ENCODE data around the gene PMM2.

GRCh38 chr16:8848939-8849391, 51.3 kb downstream of the PMM2 start:
- TF ChIP-seq EZH2 (IDR thresholded peaks at IDR 0.05) (no peak), EZH2phosphoT487 (IDR thresholded peaks at IDR 0.05) (no peak)

Measured in neural progenitor cell (in vitro differentiated cells).